ENCODE measurements around the gene ABTB2. TPM values are rescaled to one million over a fixed set of nuclear protein-coding genes. Genes with fewer than 3 reads are reported as not detected.
"Not testable (repeated sequence)": the region's sequence is repeated elsewhere in the genome, so short reads cannot be mapped to it uniquely, and the experiment has no call there.

ABTB2 gene
- total and polyA plus RNA-seq, 4 donors = 0.73 to 3.3 (median 2.7) TPM

DNA sequence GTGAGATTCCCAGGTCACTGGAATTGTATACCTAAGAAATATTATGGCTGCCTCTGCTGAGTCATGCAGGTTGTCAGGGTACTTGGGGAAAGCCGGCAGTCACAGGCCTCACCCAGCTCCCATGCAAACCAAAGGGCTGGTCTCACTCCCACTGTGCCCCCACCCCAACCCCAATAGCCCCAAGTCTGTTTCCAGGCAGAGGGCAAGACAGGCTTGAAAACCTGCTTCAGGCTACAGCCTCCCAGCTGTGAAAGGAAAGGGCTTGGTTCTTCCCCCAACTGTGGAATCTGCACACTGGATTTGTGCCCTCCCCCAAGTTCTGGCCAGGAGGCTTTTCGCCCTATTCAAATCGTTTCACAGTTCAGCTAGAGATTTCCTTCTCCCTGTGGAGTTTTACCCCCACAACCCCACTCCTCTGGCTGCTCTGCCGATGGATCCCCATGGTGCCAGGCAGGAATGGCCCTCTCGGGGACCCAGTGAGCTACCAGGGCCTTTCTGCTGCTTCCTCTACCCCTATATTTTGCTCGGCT is 37.0 kb upstream of the ABTB2 start:
- DNase-seq (no peak), ATAC-seq (ENCODE audit: insufficient read depth, low FRiP score) (no peak)
- H3K27ac ChIP-seq (ENCODE audit: low read depth in 1 of 2, low read length in 1 of 2) = no peak overlapping the region
- TF ChIP-seq, protein P1, sequence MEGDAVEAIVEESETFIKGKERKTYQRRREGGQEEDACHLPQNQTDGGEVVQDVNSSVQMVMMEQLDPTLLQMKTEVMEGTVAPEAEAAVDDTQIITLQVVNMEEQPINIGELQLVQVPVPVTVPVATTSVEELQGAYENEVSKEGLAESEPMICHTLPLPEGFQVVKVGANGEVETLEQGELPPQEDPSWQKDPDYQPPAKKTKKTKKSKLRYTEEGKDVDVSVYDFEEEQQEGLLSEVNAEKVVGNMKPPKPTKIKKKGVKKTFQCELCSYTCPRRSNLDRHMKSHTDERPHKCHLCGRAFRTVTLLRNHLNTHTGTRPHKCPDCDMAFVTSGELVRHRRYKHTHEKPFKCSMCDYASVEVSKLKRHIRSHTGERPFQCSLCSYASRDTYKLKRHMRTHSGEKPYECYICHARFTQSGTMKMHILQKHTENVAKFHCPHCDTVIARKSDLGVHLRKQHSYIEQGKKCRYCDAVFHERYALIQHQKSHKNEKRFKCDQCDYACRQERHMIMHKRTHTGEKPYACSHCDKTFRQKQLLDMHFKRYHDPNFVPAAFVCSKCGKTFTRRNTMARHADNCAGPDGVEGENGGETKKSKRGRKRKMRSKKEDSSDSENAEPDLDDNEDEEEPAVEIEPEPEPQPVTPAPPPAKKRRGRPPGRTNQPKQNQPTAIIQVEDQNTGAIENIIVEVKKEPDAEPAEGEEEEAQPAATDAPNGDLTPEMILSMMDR (IDR thresholded peaks at IDR 0.05; ENCODE audit: control extremely low read depth, extremely low read depth) = no peak
- H3K4me3 ChIP-seq = no peak overlapping the region
- H3K36me3 ChIP-seq (ENCODE audit: control insufficient read depth in 4 of 4, insufficient read depth in 4 of 4, low read length in 4 of 4) = no peaks in the 10 kb centered on the region
- no peak overlapping the region for H3K9ac ChIP-seq (ENCODE audit: insufficient read depth in 1 of 2, low read length in 2 of 2)
- 84 to 88% methylated on average over 6 of the region's 6 CpGs for WGBS, 2 donors
- H3K9me3 ChIP-seq (ENCODE audit: control insufficient read depth in 4 of 4, insufficient read depth in 3 of 4, low read length in 3 of 4) = peaks cover 0 to 2% (median 0%) of the 10 kb centered on the region in 4 donors
- H3K4me1 ChIP-seq (ENCODE audit: control insufficient read depth in 5 of 5, insufficient read depth in 5 of 5, low read length in 5 of 5) = no peaks in the 10 kb centered on the region
- no peaks in the 10 kb centered on the region for H3K27me3 ChIP-seq (ENCODE audit: control insufficient read depth in 3 of 3, insufficient read depth in 3 of 3, low read length in 2 of 3)

GRCh38 chr11:34387653-34388052 is 29.8 kb upstream of the ABTB2 start:
- 95 to 97% methylated on average over 1 of the region's 1 CpG for WGBS, 2 donors
- no peaks in the 10 kb centered on the region for H3K4me1 ChIP-seq (ENCODE audit: control insufficient read depth in 5 of 5, insufficient read depth in 5 of 5, low read length in 5 of 5)

DNA sequence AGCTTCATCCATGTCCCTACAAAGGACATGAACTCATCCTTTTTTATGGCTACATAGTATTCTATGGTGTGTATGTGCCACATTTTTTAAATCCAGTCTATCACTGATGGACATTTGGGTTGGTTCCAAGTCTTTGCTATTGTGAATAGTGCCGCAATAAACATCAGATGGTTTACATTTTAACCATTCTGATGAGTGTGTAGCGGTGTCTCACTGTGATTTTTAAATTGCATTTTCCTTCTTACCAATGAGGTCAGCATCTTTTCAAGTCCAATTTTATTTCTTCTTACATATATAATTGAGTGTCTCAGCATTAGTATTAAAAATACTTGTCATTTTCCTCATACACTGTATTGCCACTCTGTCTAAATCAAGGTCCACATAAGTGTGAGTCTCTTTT is 28.5 kb upstream of the ABTB2 start:
- H3K4me3 ChIP-seq; H3K36me3 ChIP-seq (ENCODE audit: control insufficient read depth in 4 of 4, insufficient read depth in 4 of 4, low read length in 4 of 4); H3K9ac ChIP-seq (ENCODE audit: insufficient read depth in 1 of 2, low read length in 2 of 2); H3K9me3 ChIP-seq (ENCODE audit: control insufficient read depth in 4 of 4, insufficient read depth in 3 of 4, low read length in 3 of 4); H3K4me1 ChIP-seq (ENCODE audit: control insufficient read depth in 5 of 5, insufficient read depth in 5 of 5, low read length in 5 of 5); H3K27ac ChIP-seq (ENCODE audit: low read depth in 1 of 2, low read length in 1 of 2); ATAC-seq (ENCODE audit: insufficient read depth, low FRiP score); DNase-seq; H3K27me3 ChIP-seq (ENCODE audit: control insufficient read depth in 3 of 3, insufficient read depth in 3 of 3, low read length in 2 of 3): not testable (repeated sequence)
- 75 to 83% methylated on average over 2 of the region's 2 CpGs for WGBS, 2 donors

More at GRCh38 chr11:34387653-34388052, 29.8 kb upstream of the ABTB2 start:
- H3K9ac ChIP-seq (ENCODE audit: insufficient read depth in 1 of 2, low read length in 2 of 2) = no peak overlapping the region
- H3K27me3 ChIP-seq (ENCODE audit: control insufficient read depth in 3 of 3, insufficient read depth in 3 of 3, low read length in 2 of 3) = no peaks in the 10 kb centered on the region
- TF ChIP-seq, protein P1 (IDR thresholded peaks at IDR 0.05; ENCODE audit: control extremely low read depth, extremely low read depth) = no peak
- no peak overlapping the region for H3K4me3 ChIP-seq
- ATAC-seq (ENCODE audit: insufficient read depth, low FRiP score) (no peak), DNase-seq (no peak)
- H3K36me3 ChIP-seq (ENCODE audit: control insufficient read depth in 4 of 4, insufficient read depth in 4 of 4, low read length in 4 of 4) = no peaks in the 10 kb centered on the region
- no peak overlapping the region for H3K27ac ChIP-seq (ENCODE audit: low read depth in 1 of 2, low read length in 1 of 2)
- no peaks in the 10 kb centered on the region for H3K9me3 ChIP-seq (ENCODE audit: control insufficient read depth in 4 of 4, insufficient read depth in 3 of 4, low read length in 3 of 4)

- no peak overlapping the region for H3K9ac ChIP-seq (ENCODE audit: insufficient read depth in 1 of 2, low read length in 2 of 2)
- no peak overlapping the region for H3K4me3 ChIP-seq
- no peak for ATAC-seq (ENCODE audit: insufficient read depth, low FRiP score)
- TF ChIP-seq, protein P1 (IDR thresholded peaks at IDR 0.05; ENCODE audit: control extremely low read depth, extremely low read depth) = no peak
- no peaks in the 10 kb centered on the region for H3K4me1 ChIP-seq (ENCODE audit: control insufficient read depth in 5 of 5, insufficient read depth in 5 of 5, low read length in 5 of 5)
- 71 to 77% methylated on average over 5 of the region's 5 CpGs for WGBS, 2 donors
- no peaks in the 10 kb centered on the region for H3K27me3 ChIP-seq (ENCODE audit: control insufficient read depth in 3 of 3, insufficient read depth in 3 of 3, low read length in 2 of 3)
- no peak overlapping the region for H3K27ac ChIP-seq (ENCODE audit: low read depth in 1 of 2, low read length in 1 of 2)
- H3K9me3 ChIP-seq (ENCODE audit: control insufficient read depth in 4 of 4, insufficient read depth in 3 of 4, low read length in 3 of 4) = peaks cover 0 to 3% (median 0%) of the 10 kb centered on the region in 4 donors
- no peak for DNase-seq
- H3K36me3 ChIP-seq (ENCODE audit: control insufficient read depth in 4 of 4, insufficient read depth in 4 of 4, low read length in 4 of 4) = no peaks in the 10 kb centered on the region
Measured at GRCh38 chr11:34382532-34383276, 24.9 kb upstream of the ABTB2 start.
